ENCODE data around the gene PRKACB.

Gene PRKACB

GRCh38 chr1:84260852-84261518, 116.9 kb downstream of the PRKACB start:
- peaks cover 11 to 25% of the 10 kb centered on the region in 2 donors for H3K4me1 ChIP-seq (ENCODE audit: control insufficient read depth in 2 of 2, insufficient read depth in 2 of 2, low read length in 2 of 2)
- H3K4me3 ChIP-seq (ENCODE audit: low read length in 2 of 2), result peak overlapping the region in 1 of 2 donors; percentile 8
- no peaks in the 10 kb centered on the region for H3K27me3 ChIP-seq (ENCODE audit: control insufficient read depth in 2 of 2, insufficient read depth in 2 of 2, low read length in 2 of 2)
- H3K9ac ChIP-seq (ENCODE audit: low read depth in 1 of 2, low read length in 2 of 2), result no peak overlapping the region
- H3K27ac ChIP-seq (ENCODE audit: low read depth in 2 of 2, low read length in 2 of 2), result peak overlapping the region; percentile 3 to 61
- no peaks in the 10 kb centered on the region for H3K9me3 ChIP-seq (ENCODE audit: control insufficient read depth in 2 of 2, low read length in 2 of 2)
- no peaks in the 10 kb centered on the region for H3K36me3 ChIP-seq (ENCODE audit: control insufficient read depth in 2 of 2, insufficient read depth in 2 of 2, low read length in 2 of 2)

- no peak overlapping the region for H3K9ac ChIP-seq (ENCODE audit: low read depth in 1 of 2, low read length in 2 of 2)
- H3K9me3 ChIP-seq (ENCODE audit: control insufficient read depth in 2 of 2, low read length in 2 of 2), result no peaks in the 10 kb centered on the region
- H3K4me3 ChIP-seq (ENCODE audit: low read length in 2 of 2), result no peak overlapping the region
- no peaks in the 10 kb centered on the region for H3K27me3 ChIP-seq (ENCODE audit: control insufficient read depth in 2 of 2, insufficient read depth in 2 of 2, low read length in 2 of 2)
- peak overlapping the region in 1 of 2 donors; percentile 35 for H3K27ac ChIP-seq (ENCODE audit: low read depth in 2 of 2, low read length in 2 of 2)
- H3K36me3 ChIP-seq (ENCODE audit: control insufficient read depth in 2 of 2, insufficient read depth in 2 of 2, low read length in 2 of 2), result no peaks in the 10 kb centered on the region
- peaks cover 33 to 60% of the 10 kb centered on the region in 2 donors for H3K4me1 ChIP-seq (ENCODE audit: control insufficient read depth in 2 of 2, insufficient read depth in 2 of 2, low read length in 2 of 2)
Observed at GRCh38 chr1:84264961-84265360, 120.9 kb downstream of the PRKACB start.

DNA sequence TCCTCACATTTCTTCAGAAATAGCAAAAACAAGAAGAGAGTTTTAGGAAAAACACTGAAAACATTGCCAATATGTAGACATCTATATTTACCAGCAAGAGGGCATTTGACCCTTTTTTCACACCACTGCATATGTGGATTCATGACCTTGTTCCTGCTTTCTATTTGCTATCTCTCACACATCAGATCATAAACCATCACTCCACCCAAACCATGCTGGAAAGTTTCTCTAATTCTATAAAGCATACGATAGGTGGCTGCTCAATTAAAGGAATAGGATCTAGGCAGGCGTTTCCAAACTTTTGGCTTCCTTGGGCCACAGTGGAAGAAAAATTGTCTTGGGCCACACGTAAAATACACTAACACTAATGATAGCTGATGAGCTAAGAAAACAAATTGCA, 121.8 kb downstream of the PRKACB start:
- Histone ChIP-seq H3K36me3 (ENCODE audit: control insufficient read depth in 2 of 2, insufficient read depth in 2 of 2, low read length in 2 of 2) (no peaks in the 10 kb centered on the region), H3K27me3 (ENCODE audit: control insufficient read depth in 2 of 2, insufficient read depth in 2 of 2, low read length in 2 of 2) (no peaks in the 10 kb centered on the region), H3K4me3 (ENCODE audit: low read length in 2 of 2) (no peak overlapping the region), H3K9me3 (ENCODE audit: control insufficient read depth in 2 of 2, low read length in 2 of 2) (no peaks in the 10 kb centered on the region), H3K9ac (ENCODE audit: low read depth in 1 of 2, low read length in 2 of 2) (no peak overlapping the region), H3K27ac (ENCODE audit: low read depth in 2 of 2, low read length in 2 of 2) (peak overlapping the region; percentile 65 to 80), H3K4me1 (ENCODE audit: control insufficient read depth in 2 of 2, insufficient read depth in 2 of 2, low read length in 2 of 2) (peaks cover 29 to 59% of the 10 kb centered on the region in 2 donors)

- Histone ChIP-seq H3K9me3 (ENCODE audit: control insufficient read depth in 2 of 2, low read length in 2 of 2) (no peaks in the 10 kb centered on the region), H3K27ac (ENCODE audit: low read depth in 2 of 2, low read length in 2 of 2) (peak overlapping the region; percentile 65 to 80), H3K4me3 (ENCODE audit: low read length in 2 of 2) (peak overlapping the region; percentile 4 to 23), H3K36me3 (ENCODE audit: control insufficient read depth in 2 of 2, insufficient read depth in 2 of 2, low read length in 2 of 2) (no peaks in the 10 kb centered on the region), H3K27me3 (ENCODE audit: control insufficient read depth in 2 of 2, insufficient read depth in 2 of 2, low read length in 2 of 2) (no peaks in the 10 kb centered on the region), H3K4me1 (ENCODE audit: control insufficient read depth in 2 of 2, insufficient read depth in 2 of 2, low read length in 2 of 2) (peaks cover 35 to 64% of the 10 kb centered on the region in 2 donors), H3K9ac (ENCODE audit: low read depth in 1 of 2, low read length in 2 of 2) (no peak overlapping the region)
Observed at GRCh38 chr1:84266748-84267147, 122.7 kb downstream of the PRKACB start.

DNA sequence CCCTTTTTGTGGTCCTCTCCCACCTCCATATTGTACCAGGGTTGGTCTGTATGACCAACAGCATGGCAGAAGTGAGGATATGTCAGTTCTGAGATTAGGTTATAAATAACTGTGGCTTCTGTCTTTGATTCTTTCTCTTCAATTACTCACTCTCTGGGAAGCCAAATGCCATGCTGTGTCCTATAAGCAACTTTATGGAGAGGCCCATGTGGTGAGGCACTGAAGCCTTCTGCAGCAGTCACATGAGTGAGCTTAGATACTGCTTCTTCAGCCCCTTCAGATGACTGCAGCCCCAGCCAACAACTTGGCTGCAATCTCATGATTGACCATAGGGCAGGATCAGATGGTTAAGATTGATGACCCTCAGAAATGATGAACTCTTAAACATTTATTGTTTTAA, 123.4 kb downstream of the PRKACB start:
- Histone ChIP-seq H3K9me3 (ENCODE audit: control insufficient read depth in 2 of 2, low read length in 2 of 2) (no peaks in the 10 kb centered on the region), H3K9ac (ENCODE audit: low read depth in 1 of 2, low read length in 2 of 2) (no peak overlapping the region), H3K4me1 (ENCODE audit: control insufficient read depth in 2 of 2, insufficient read depth in 2 of 2, low read length in 2 of 2) (peaks cover 38 to 67% of the 10 kb centered on the region in 2 donors), H3K4me3 (ENCODE audit: low read length in 2 of 2) (no peak overlapping the region), H3K27me3 (ENCODE audit: control insufficient read depth in 2 of 2, insufficient read depth in 2 of 2, low read length in 2 of 2) (no peaks in the 10 kb centered on the region), H3K36me3 (ENCODE audit: control insufficient read depth in 2 of 2, insufficient read depth in 2 of 2, low read length in 2 of 2) (no peaks in the 10 kb centered on the region), H3K27ac (ENCODE audit: low read depth in 2 of 2, low read length in 2 of 2) (peak overlapping the region; percentile 65 to 80)

DNA sequence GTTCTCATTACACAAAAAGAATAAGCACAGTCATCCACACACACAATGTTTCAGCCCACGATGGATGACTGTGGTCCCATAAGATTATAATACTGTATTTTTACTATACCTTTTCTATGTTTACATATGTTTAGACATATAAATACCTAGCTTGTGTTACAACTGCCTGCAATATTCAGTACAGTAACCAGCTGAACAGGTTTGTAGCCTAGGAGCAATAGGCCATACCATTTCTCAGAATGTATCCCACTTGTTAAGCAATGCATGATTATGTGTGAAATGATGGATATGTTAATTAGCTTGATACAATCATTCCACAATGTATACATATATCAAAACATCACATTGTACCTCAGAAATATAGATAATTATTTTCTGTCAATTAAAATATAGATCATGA, 124.3 kb downstream of the PRKACB start:
- Histone ChIP-seq H3K27me3 (ENCODE audit: control insufficient read depth in 2 of 2, insufficient read depth in 2 of 2, low read length in 2 of 2) (no peaks in the 10 kb centered on the region), H3K4me1 (ENCODE audit: control insufficient read depth in 2 of 2, insufficient read depth in 2 of 2, low read length in 2 of 2) (peaks cover 38 to 67% of the 10 kb centered on the region in 2 donors), H3K9me3 (ENCODE audit: control insufficient read depth in 2 of 2, low read length in 2 of 2) (no peaks in the 10 kb centered on the region), H3K27ac (ENCODE audit: low read depth in 2 of 2, low read length in 2 of 2) (peak overlapping the region; percentile 65 to 80), H3K9ac (ENCODE audit: low read depth in 1 of 2, low read length in 2 of 2) (peak overlapping the region in 1 of 2 donors; percentile 11), H3K36me3 (ENCODE audit: control insufficient read depth in 2 of 2, insufficient read depth in 2 of 2, low read length in 2 of 2) (no peaks in the 10 kb centered on the region), H3K4me3 (ENCODE audit: low read length in 2 of 2) (no peak overlapping the region)

DNA sequence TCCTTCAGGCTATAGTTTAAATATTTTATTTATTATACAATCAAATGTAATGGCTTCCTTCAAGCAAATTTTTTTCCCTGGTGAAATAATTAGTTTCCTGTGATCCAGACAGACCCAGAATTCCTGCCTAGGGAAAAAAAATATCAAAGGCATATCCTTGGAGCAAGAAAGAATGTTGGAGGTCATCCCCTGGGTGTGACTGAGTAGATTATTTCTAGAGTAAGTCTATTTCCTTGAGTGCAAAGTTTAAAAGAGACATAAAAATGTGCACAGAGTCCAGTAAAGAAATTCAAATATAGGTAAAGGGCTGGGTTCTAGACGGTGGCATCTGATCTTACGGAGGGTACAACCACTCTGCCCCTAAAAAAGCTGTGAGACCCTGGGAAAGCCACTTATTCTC, 125.2 kb downstream of the PRKACB start:
- Histone ChIP-seq H3K36me3 (ENCODE audit: control insufficient read depth in 2 of 2, insufficient read depth in 2 of 2, low read length in 2 of 2) (no peaks in the 10 kb centered on the region), H3K27me3 (ENCODE audit: control insufficient read depth in 2 of 2, insufficient read depth in 2 of 2, low read length in 2 of 2) (no peaks in the 10 kb centered on the region), H3K27ac (ENCODE audit: low read depth in 2 of 2, low read length in 2 of 2) (peak overlapping the region; percentile 92 to 97), H3K9ac (ENCODE audit: low read depth in 1 of 2, low read length in 2 of 2) (peak overlapping the region in 1 of 2 donors; percentile 42), H3K4me3 (ENCODE audit: low read length in 2 of 2) (peak overlapping the region in 1 of 2 donors; percentile 2), H3K9me3 (ENCODE audit: control insufficient read depth in 2 of 2, low read length in 2 of 2) (no peaks in the 10 kb centered on the region), H3K4me1 (ENCODE audit: control insufficient read depth in 2 of 2, insufficient read depth in 2 of 2, low read length in 2 of 2) (peaks cover 38 to 70% of the 10 kb centered on the region in 2 donors)

DNA sequence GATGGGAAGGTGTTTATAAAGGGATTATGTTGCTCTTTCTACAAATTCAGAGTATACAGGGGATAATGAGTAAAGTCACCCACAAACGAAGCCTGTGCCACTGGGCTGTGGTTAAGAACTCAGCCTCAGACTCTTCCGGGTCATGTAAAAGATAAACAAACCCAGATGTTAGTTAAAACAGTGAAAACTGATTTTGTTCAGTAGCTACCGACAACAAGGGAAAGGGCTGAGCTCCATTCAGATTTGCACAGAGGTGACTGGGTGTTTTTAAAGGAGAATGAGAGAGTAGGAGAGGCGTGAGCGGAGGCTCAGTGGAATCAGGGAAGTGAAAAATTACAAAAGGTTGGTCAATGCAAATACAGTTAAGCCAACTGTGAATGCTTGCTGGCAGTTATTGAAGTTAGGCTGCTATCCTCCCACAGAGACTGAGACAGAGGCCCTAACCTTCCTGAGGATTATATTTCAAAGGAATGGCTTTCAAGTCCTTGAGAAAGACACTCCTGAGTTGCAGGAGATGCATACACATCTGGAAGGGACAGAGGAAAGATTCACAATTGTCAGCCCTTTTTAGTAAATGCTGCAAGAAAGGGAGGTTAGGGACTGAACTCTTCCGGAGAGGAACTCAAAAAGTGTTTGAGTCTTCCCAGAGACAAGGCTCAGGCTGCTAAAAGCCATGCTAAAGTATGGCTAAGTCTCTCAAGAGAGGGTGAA, 127.5 kb downstream of the PRKACB start:
- Histone ChIP-seq H3K36me3 (ENCODE audit: control insufficient read depth in 2 of 2, insufficient read depth in 2 of 2, low read length in 2 of 2) (no peaks in the 10 kb centered on the region), H3K27ac (ENCODE audit: low read depth in 2 of 2, low read length in 2 of 2) (peak overlapping the region; percentile 94 to 97), H3K27me3 (ENCODE audit: control insufficient read depth in 2 of 2, insufficient read depth in 2 of 2, low read length in 2 of 2) (no peaks in the 10 kb centered on the region), H3K4me1 (ENCODE audit: control insufficient read depth in 2 of 2, insufficient read depth in 2 of 2, low read length in 2 of 2) (peaks cover 34 to 52% of the 10 kb centered on the region in 2 donors), H3K9ac (ENCODE audit: low read depth in 1 of 2, low read length in 2 of 2) (peak overlapping the region; percentile 60 to 67), H3K9me3 (ENCODE audit: control insufficient read depth in 2 of 2, low read length in 2 of 2) (no peaks in the 10 kb centered on the region), H3K4me3 (ENCODE audit: low read length in 2 of 2) (peak overlapping the region; percentile 6 to 46)

- H3K27me3 ChIP-seq (ENCODE audit: control insufficient read depth in 2 of 2, insufficient read depth in 2 of 2, low read length in 2 of 2), result no peaks in the 10 kb centered on the region
- peak overlapping the region in 1 of 2 donors; percentile 46 for H3K4me3 ChIP-seq (ENCODE audit: low read length in 2 of 2)
- no peaks in the 10 kb centered on the region for H3K36me3 ChIP-seq (ENCODE audit: control insufficient read depth in 2 of 2, insufficient read depth in 2 of 2, low read length in 2 of 2)
- H3K4me1 ChIP-seq (ENCODE audit: control insufficient read depth in 2 of 2, insufficient read depth in 2 of 2, low read length in 2 of 2), result peaks cover 27 to 44% of the 10 kb centered on the region in 2 donors
- H3K27ac ChIP-seq (ENCODE audit: low read depth in 2 of 2, low read length in 2 of 2), result peak overlapping the region; percentile 94 to 97
- H3K9ac ChIP-seq (ENCODE audit: low read depth in 1 of 2, low read length in 2 of 2), result peak overlapping the region; percentile 54 to 67
- no peaks in the 10 kb centered on the region for H3K9me3 ChIP-seq (ENCODE audit: control insufficient read depth in 2 of 2, low read length in 2 of 2)
Observed at GRCh38 chr1:84272401-84272800, 128.3 kb downstream of the PRKACB start.

- H3K9ac ChIP-seq (ENCODE audit: low read depth in 1 of 2, low read length in 2 of 2), result no peak overlapping the region
- no peak overlapping the region for H3K27ac ChIP-seq (ENCODE audit: low read depth in 2 of 2, low read length in 2 of 2)
- H3K4me3 ChIP-seq (ENCODE audit: low read length in 2 of 2), result no peak overlapping the region
- no peaks in the 10 kb centered on the region for H3K36me3 ChIP-seq (ENCODE audit: control insufficient read depth in 2 of 2, insufficient read depth in 2 of 2, low read length in 2 of 2)
- H3K9me3 ChIP-seq (ENCODE audit: control insufficient read depth in 2 of 2, low read length in 2 of 2), result no peaks in the 10 kb centered on the region
- H3K4me1 ChIP-seq (ENCODE audit: control insufficient read depth in 2 of 2, insufficient read depth in 2 of 2, low read length in 2 of 2), result peaks cover 0 to 3% of the 10 kb centered on the region in 2 donors
- H3K27me3 ChIP-seq (ENCODE audit: control insufficient read depth in 2 of 2, insufficient read depth in 2 of 2, low read length in 2 of 2), result no peaks in the 10 kb centered on the region
Observed at GRCh38 chr1:84277343-84278059, 133.4 kb downstream of the PRKACB start.

Measured in mucosa of rectum (tissue), 2 donors.